Esophagus muscularis mucosa (tissue), 4 donors: ENCODE data around the gene PUS7. TPM values are rescaled to one million over a fixed set of nuclear protein-coding genes. Genes with fewer than 3 reads are reported as not detected.

ENCODE experiments used
- DNase-seq: peaks from one replicate; pipeline ENCODE4 v3.0.0-alpha.2; 2017; ENCODE audit errors: extremely low spot score
- H3K27ac ChIP-seq, 4 donors: fragments of 200-600 bp; sonication (generic); replicated peaks in 1 of 4; 1 replicate in 3 of 4; 2 replicates in 1 of 4; pipeline ENCODE4 v1.5.1; 2016 to 2019; ENCODE audit warnings: mild to moderate bottlenecking in 1 of 4
- H3K27me3 ChIP-seq, 4 donors: fragments of 200-600 bp; sonication (generic); one replicate each; pipeline versions ENCODE4 v1.5.1 to v1.6.0; 2016 to 2019
- H3K36me3 ChIP-seq, 4 donors: fragments of 200-600 bp; sonication (generic); one replicate each; pipeline ENCODE4 v1.5.1; 2016 to 2019
- H3K4me1 ChIP-seq, 4 donors: fragments of 200-600 bp; sonication (generic); one replicate each; pipeline ENCODE4 v1.5.1; 2016 to 2019
- H3K4me3 ChIP-seq, 4 donors: fragments of 200-600 bp; sonication (generic); 1 replicate in 2 of 4; 2 replicates in 2 of 4; pipeline ENCODE4 v1.5.1; 2016 to 2019; ENCODE audit warnings: mild to moderate bottlenecking in 4 of 4, moderate library complexity in 1 of 4
- H3K9me3 ChIP-seq, 4 donors: fragments of 200-600 bp; sonication (generic); 1 replicate in 3 of 4; 2 replicates in 1 of 4; pipeline ENCODE4 v1.5.1; 2016 to 2019
- CTCF ChIP-seq, 3 experiments: fragments of 200-600 bp in 2 of 3; fragments of 450-650 bp in 1 of 3; sonication (generic) in 2 of 3; IDR thresholded peaks; one replicate each; pipeline ENCODE4 v1.5.1; 2017 to 2019; ENCODE audit warnings: antibody characterized with exemption in 3 of 3, mild to moderate bottlenecking in 2 of 3, moderate library complexity in 1 of 3
- EP300 ChIP-seq: sonication (generic); formaldehyde crosslinking; IDR thresholded peaks from one replicate; pipeline ENCODE4 v1.6.1; 2017; ENCODE audit warnings: antibody characterized with exemption
- POLR2A ChIP-seq: fragments of 450-650 bp; IDR thresholded peaks from one replicate; pipeline ENCODE4 v1.6.1; 2017; ENCODE audit warnings: antibody characterized with exemption, moderate library complexity, mild to moderate bottlenecking, low read depth
- POLR2AphosphoS5 ChIP-seq, 2 donors: sonication (generic); formaldehyde crosslinking; IDR thresholded peaks; one replicate each; pipeline ENCODE4 v1.6.1; 2017; ENCODE audit warnings: antibody characterized with exemption in 2 of 2
- WGBS: methylation state at CpG from one replicate; pipeline ENCODE4 v1.1.5; 2018; 5-methylcytosine and 5-hydroxymethylcytosine counted together
- intact Hi-C: fragments of 100-400 bp; cut with DNase I; formaldehyde crosslinking; loops from one replicate; pipeline ENCODE4 v1.15.1; 2023
- total RNA-seq, 4 donors: library from RNA; depleted of rRNA; stranded (reverse); fragments of >200 nt; gene quantifications; one replicate each; pipeline versions ENCODE4 v1.1.0 to v1.2.1, GENCODE V29; 2016

The PUS7 gene
- total RNA-seq, 4 donors from 2014 or later, result 7.1 to 22.9 (median 12.7) TPM

- 96% methylated on average over 1 of the region's 1 CpG for WGBS
- TF ChIP-seq POLR2A (no peak), POLR2AphosphoS5 (IDR thresholded peaks at IDR 0.05) (no peak), EP300 (no peak), CTCF (IDR thresholded peaks at IDR 0.05) (no peak)
- Histone ChIP-seq H3K36me3 (peaks cover 0 to 17% (median 10%) of the 10 kb centered on the region in 4 donors), H3K4me3 (no peak overlapping the region), H3K27ac (no peak overlapping the region), H3K4me1 (no peaks in the 10 kb centered on the region), H3K9me3 (no peaks in the 10 kb centered on the region), H3K27me3 (no peaks in the 10 kb centered on the region)
- DNase-seq, result no peak
- intact Hi-C loops, result no loop called here
Observed at GRCh38 chr7:105474045-105474444, 48.0 kb downstream of the PUS7 start.

- 80% methylated on average over 4 of the region's 4 CpGs for WGBS
Observed at GRCh38 chr7:105473163-105473562, 48.9 kb downstream of the PUS7 start.

GRCh38 chr7:105470846-105471245 is 51.2 kb downstream of the PUS7 start:
- intact Hi-C loops, result no loop called here
- peaks cover 7 to 18% (median 13%) of the 10 kb centered on the region in 4 donors for H3K36me3 ChIP-seq
- no peak overlapping the region for H3K27ac ChIP-seq
- no peak overlapping the region for H3K4me3 ChIP-seq
- H3K4me1 ChIP-seq, result no peaks in the 10 kb centered on the region
- no peaks in the 10 kb centered on the region for H3K27me3 ChIP-seq
- 94% methylated on average over 4 of the region's 4 CpGs for WGBS
- DNase-seq, result no peak
- no peaks in the 10 kb centered on the region for H3K9me3 ChIP-seq
- no peak for TF ChIP-seq POLR2A
- no peak for TF ChIP-seq EP300
- TF ChIP-seq CTCF (IDR thresholded peaks at IDR 0.05), result no peak
- no peak for TF ChIP-seq POLR2AphosphoS5 (IDR thresholded peaks at IDR 0.05)

More at GRCh38 chr7:105473163-105473562, 48.9 kb downstream of the PUS7 start:
- Histone ChIP-seq H3K27ac (no peak overlapping the region), H3K4me3 (no peak overlapping the region), H3K9me3 (no peaks in the 10 kb centered on the region), H3K4me1 (no peaks in the 10 kb centered on the region), H3K27me3 (no peaks in the 10 kb centered on the region), H3K36me3 (peaks cover 0 to 17% (median 11%) of the 10 kb centered on the region in 4 donors)
- intact Hi-C loops, result no loop called here
- TF ChIP-seq EP300, result no peak
- no peak for TF ChIP-seq POLR2A
- no peak for TF ChIP-seq CTCF (IDR thresholded peaks at IDR 0.05)
- no peak for TF ChIP-seq POLR2AphosphoS5 (IDR thresholded peaks at IDR 0.05)
- no peak for DNase-seq

DNA sequence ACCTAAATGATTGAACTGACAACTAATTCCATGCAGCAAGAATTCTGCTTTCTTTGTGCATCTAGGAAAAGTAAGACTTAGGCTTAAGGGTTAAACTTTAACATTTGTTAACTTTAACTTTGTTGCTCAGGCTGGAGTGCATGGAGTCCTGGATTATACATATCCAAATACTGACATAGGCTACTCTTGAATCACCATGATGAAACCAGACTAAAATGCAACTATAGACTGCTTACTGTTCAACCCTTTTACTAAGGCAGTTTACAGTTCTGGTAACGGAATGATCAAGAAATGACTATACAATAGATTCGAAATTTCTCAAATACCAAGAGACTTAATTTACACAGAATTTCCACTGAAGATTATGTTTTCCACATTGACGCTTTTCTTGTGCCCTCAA is 52.0 kb downstream of the PUS7 start:
- TF ChIP-seq EP300 (no peak), CTCF (IDR thresholded peaks at IDR 0.05) (no peak), POLR2AphosphoS5 (IDR thresholded peaks at IDR 0.05) (no peak), POLR2A (no peak)
- DNase-seq, result no peak
- H3K27me3 ChIP-seq, result no peaks in the 10 kb centered on the region

More for the DNA sequence above, 52.0 kb downstream of the PUS7 start:
- Histone ChIP-seq H3K9me3 (no peaks in the 10 kb centered on the region), H3K27ac (no peak overlapping the region), H3K4me3 (no peak overlapping the region), H3K4me1 (no peaks in the 10 kb centered on the region), H3K36me3 (peaks cover 7 to 19% (median 14%) of the 10 kb centered on the region in 4 donors)
- intact Hi-C loops, result no loop called here
- WGBS, result 94% methylated on average over 3 of the region's 3 CpGs
